Erythroblast (primary cell): ENCODE measurements around the gene TNFSF13B.

Experiments
- GATA1 ChIP-seq: IDR thresholded peaks from 2 replicates; pipeline ENCODE4 v1.6.1; 2011; ENCODE audit warnings: low read depth, mild to moderate bottlenecking, control low read depth, low read length, moderate library complexity
- POLR2A ChIP-seq: IDR thresholded peaks from 2 replicates; pipeline ENCODE4 v1.6.1; 2011; ENCODE audit warnings: mild to moderate bottlenecking, low read length

GRCh38 chr13:108349269-108349668 lies 79.8 kb downstream of the TNFSF13B start:
- TF ChIP-seq POLR2A (no peak), GATA1 (no peak)
